ENCODE results near the gene ERC2. TPM values are rescaled to one million over a fixed set of nuclear protein-coding genes. Genes with fewer than 3 reads are reported as not detected.

The ERC2 gene
- total and polyA plus RNA-seq, 2 of the 13 experiments (the other 11 are each of a cell fraction or from before 2014, with no cell fraction given) = 0.16 to 0.22 TPM

DNA sequence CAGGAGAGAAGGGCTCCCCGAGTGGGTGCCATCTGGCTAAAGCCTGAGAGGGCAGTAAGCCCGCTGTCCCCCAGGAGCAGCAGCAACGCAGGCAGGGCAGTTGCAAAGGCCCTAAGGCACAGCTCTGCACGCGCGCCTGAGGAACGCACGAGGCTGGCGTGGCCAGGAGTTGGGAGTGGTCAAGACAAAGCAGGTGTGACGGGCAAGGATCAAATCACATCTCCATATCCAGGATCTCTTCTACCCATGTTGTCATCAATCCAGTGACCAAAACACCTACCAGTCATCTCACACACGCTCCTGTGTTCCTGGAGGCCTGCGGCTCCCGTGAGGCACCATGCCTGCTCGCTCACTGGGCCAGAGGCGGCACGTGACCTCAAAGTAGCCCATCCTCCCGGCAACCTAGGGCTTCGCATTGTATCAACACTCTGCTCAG lies 59.5 kb downstream of the ERC2 start:
- H3K9me3 ChIP-seq (ENCODE audit: low read length) = no peaks in the 10 kb centered on the region
- 24% methylated on average over 9 of the region's 18 CpGs for WGBS (ENCODE audit: low lambda C conversion rate)
- H4K20me1 ChIP-seq (ENCODE audit: insufficient read depth, low read length) = no peaks in the 10 kb centered on the region
- no peak overlapping the region for H3K9ac ChIP-seq (ENCODE audit: insufficient read depth, low read depth, low read length)
- no peak overlapping the region for H3K4me2 ChIP-seq (ENCODE audit: low read depth, low read length)
- H3K27me3 ChIP-seq (ENCODE audit: control insufficient read depth in 1 of 2, insufficient read depth in 2 of 2, low read length in 2 of 2) = peaks cover 0 to 1% of the 10 kb centered on the region in 2 experiments; a peak in 1 of 5 replicates
- no peaks in the 10 kb centered on the region for H3K4me1 ChIP-seq (ENCODE audit: insufficient read depth, low read length)
- H3K79me2 ChIP-seq (ENCODE audit: insufficient read depth, low read length) = no peaks in the 10 kb centered on the region
- no peak for DNase-seq (ENCODE audit: low spot score)
- ChIA-PET CTCF (ENCODE audit: low intra/inter-chr PET ratio, low total read pairs) (no interaction called here), POLR2A (no interaction called here)
- FAIRE-seq = no peak
- H3K27ac ChIP-seq (ENCODE audit: extremely low read length, insufficient read depth, low read length) = no peak overlapping the region
- intact Hi-C loops (cut with micrococcal nuclease; ENCODE audit: unreplicated experiment) (no loop called here), in situ Hi-C loops (cut with HindIII; ENCODE audit: extremely low pct_ligation_motif_present, low pct_unique_long_range_greater_than_20kb) (no loop called here)
- H3K4me3 ChIP-seq (replicated peaks in 1 of 3; ENCODE audit: insufficient read depth in 1 of 3, low read depth in 2 of 3, low read length in 3 of 3) = no peak overlapping the region
- no peaks in the 10 kb centered on the region for H3K36me3 ChIP-seq (replicated peaks in 1 of 2; ENCODE audit: control insufficient read depth in 1 of 2, insufficient read depth in 2 of 2, low read length in 2 of 2)
- ATAC-seq = no peak
- TF ChIP-seq HOXA7 (CRISPR knock-in tag; IDR thresholded peaks at IDR 0.05) (no peak), ZNF720 (CRISPR knock-in tag; IDR thresholded peaks at IDR 0.05) (no peak)
- TF ChIP-seq, protein P1, sequence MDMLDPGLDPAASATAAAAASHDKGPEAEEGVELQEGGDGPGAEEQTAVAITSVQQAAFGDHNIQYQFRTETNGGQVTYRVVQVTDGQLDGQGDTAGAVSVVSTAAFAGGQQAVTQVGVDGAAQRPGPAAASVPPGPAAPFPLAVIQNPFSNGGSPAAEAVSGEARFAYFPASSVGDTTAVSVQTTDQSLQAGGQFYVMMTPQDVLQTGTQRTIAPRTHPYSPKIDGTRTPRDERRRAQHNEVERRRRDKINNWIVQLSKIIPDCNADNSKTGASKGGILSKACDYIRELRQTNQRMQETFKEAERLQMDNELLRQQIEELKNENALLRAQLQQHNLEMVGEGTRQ (IDR thresholded peaks at IDR 0.05; ENCODE audit: low read depth, low read length) = 0 out of 2 replicates have a peak, but pooled peaks have one; percentile 23
- TF ChIP-seq, protein P1 (CRISPR knock-in tag; IDR thresholded peaks at IDR 0.05; ENCODE audit: borderline replicate concordance) = no peak
- no peak overlapping the region for H2AFZ ChIP-seq (ENCODE audit: low read length)
- BruUV-seq (replicated peaks) = no TSS peak

DNA sequence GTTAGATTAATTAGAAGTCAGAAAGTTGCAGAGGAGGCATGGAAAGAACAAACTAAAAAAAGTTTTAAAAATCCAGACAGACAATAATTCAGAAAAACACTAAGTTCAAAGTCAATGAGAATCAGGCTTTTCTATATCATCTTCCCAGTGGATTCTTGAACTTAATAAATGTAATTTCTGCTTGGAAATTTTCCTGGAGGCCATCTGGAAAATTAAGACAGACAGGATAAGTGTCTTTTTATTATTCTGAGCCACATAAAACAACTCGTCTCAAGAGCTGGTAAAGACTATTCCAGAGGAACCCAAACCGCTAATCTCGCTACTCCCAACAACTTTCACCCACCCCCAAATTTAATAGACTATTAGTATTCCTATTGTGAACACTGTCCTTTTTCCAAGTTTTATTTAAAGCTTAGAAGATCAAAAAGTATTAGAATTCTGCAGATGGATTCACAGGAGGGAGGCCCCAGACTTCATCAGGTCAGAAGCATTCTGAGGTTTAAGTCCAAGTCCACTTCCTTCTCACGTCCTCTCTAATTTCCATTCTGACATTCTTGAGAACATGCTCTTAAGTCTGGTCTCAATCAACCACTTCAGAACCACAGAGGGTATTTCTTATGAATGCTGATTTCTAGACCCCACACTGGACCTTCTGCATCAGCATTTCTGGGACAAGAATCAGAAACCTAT lies 61.3 kb downstream of the ERC2 start:
- no peaks in the 10 kb centered on the region for H3K9me3 ChIP-seq (ENCODE audit: low read length)
- FAIRE-seq (no peak), DNase-seq (ENCODE audit: low spot score) (no peak), ATAC-seq (no peak)
- no peaks in the 10 kb centered on the region for H3K4me1 ChIP-seq (ENCODE audit: insufficient read depth, low read length)
- no peak overlapping the region for H3K9ac ChIP-seq (ENCODE audit: insufficient read depth, low read depth, low read length)
- H3K4me2 ChIP-seq (ENCODE audit: low read depth, low read length) = no peak overlapping the region
- POLR2A ChIA-PET = no interaction called here
- in situ Hi-C loops (cut with HindIII; ENCODE audit: extremely low pct_ligation_motif_present, low pct_unique_long_range_greater_than_20kb) (no loop called here), intact Hi-C loops (cut with micrococcal nuclease; ENCODE audit: unreplicated experiment) (no loop called here)
- H4K20me1 ChIP-seq (ENCODE audit: insufficient read depth, low read length) = no peaks in the 10 kb centered on the region
- no peaks in the 10 kb centered on the region for H3K36me3 ChIP-seq (replicated peaks in 1 of 2; ENCODE audit: control insufficient read depth in 1 of 2, insufficient read depth in 2 of 2, low read length in 2 of 2)
- CTCF ChIA-PET (ENCODE audit: low intra/inter-chr PET ratio, low total read pairs) = no interaction called here
- no peak overlapping the region for H3K27ac ChIP-seq (ENCODE audit: extremely low read length, insufficient read depth, low read length)
- TF ChIP-seq, protein P2, sequence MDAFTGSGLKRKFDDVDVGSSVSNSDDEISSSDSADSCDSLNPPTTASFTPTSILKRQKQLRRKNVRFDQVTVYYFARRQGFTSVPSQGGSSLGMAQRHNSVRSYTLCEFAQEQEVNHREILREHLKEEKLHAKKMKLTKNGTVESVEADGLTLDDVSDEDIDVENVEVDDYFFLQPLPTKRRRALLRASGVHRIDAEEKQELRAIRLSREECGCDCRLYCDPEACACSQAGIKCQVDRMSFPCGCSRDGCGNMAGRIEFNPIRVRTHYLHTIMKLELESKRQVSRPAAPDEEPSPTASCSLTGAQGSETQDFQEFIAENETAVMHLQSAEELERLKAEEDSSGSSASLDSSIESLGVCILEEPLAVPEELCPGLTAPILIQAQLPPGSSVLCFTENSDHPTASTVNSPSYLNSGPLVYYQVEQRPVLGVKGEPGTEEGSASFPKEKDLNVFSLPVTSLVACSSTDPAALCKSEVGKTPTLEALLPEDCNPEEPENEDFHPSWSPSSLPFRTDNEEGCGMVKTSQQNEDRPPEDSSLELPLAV (CRISPR knock-in tag; conservative IDR thresholded peaks at IDR 0.05; ENCODE audit: low read depth) = no peak
- TF ChIP-seq, protein P3, sequence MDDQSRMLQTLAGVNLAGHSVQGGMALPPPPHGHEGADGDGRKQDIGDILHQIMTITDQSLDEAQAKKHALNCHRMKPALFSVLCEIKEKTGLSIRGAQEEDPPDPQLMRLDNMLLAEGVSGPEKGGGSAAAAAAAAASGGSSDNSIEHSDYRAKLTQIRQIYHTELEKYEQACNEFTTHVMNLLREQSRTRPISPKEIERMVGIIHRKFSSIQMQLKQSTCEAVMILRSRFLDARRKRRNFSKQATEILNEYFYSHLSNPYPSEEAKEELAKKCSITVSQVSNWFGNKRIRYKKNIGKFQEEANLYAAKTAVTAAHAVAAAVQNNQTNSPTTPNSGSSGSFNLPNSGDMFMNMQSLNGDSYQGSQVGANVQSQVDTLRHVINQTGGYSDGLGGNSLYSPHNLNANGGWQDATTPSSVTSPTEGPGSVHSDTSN (CRISPR knock-in tag; IDR thresholded peaks at IDR 0.05; ENCODE audit: borderline replicate concordance) = no peak
- TF ChIP-seq ZSCAN12 (CRISPR knock-in tag; IDR thresholded peaks at IDR 0.05) (no peak), YEATS4 (CRISPR knock-in tag; IDR thresholded peaks at IDR 0.05; ENCODE audit: borderline replicate concordance) (no peak), PAF1 (CRISPR knock-in tag; IDR thresholded peaks at IDR 0.05) (no peak), POGZ (CRISPR knock-in tag; IDR thresholded peaks at IDR 0.05) (no peak)
- no peak overlapping the region for H2AFZ ChIP-seq (ENCODE audit: low read length)
- H3K4me3 ChIP-seq (replicated peaks in 1 of 3; ENCODE audit: insufficient read depth in 1 of 3, low read depth in 2 of 3, low read length in 3 of 3) = no peak overlapping the region
- no peaks in the 10 kb centered on the region for H3K79me2 ChIP-seq (ENCODE audit: insufficient read depth, low read length)
- no peaks in the 10 kb centered on the region for H3K27me3 ChIP-seq (ENCODE audit: control insufficient read depth in 1 of 2, insufficient read depth in 2 of 2, low read length in 2 of 2)
- no TSS peak for BruUV-seq (replicated peaks)
- WGBS (ENCODE audit: low lambda C conversion rate) = 21% methylated on average over 4 of the region's 4 CpGs
